HepG2 (cell line): ENCODE data around the gene THRA. TPM values are rescaled to one million over a fixed set of nuclear protein-coding genes. Genes with fewer than 3 reads are reported as not detected.
A peak's percentile ranks its signal among the peaks of the same experiment; 100 is the strongest.

ENCODE experiments used
- FOXJ3 ChIP-seq: sonication (generic); formaldehyde crosslinking; IDR thresholded peaks from 2 replicates; pipeline ENCODE4 v1.4.0; 2020; ENCODE audit warnings: missing genetic modification reagents, mild to moderate bottlenecking, borderline replicate concordance
- GATA4 ChIP-seq: sonication (generic); IDR thresholded peaks from 2 replicates; pipeline ENCODE4 v1.6.1; 2016; ENCODE audit warnings: antibody characterized with exemption, low read depth, borderline replicate concordance
- HIC2 ChIP-seq: sonication (generic); formaldehyde crosslinking; IDR thresholded peaks from 2 replicates; pipeline ENCODE4 v1.9.0; 2022; ENCODE audit warnings: low read depth, missing genetic modification reagents
- JUND ChIP-seq: sonication (generic); formaldehyde crosslinking; IDR thresholded peaks from 2 replicates; pipeline ENCODE4 v1.8.0; 2022; ENCODE audit warnings: mild to moderate bottlenecking, missing genetic modification reagents
- MBNL3 ChIP-seq: fragments of 250-450 bp; sonication (Bioruptor Pico); conservative IDR thresholded peaks from 2 replicates; pipeline ENCODE4 v1.8.0; 2022; ENCODE audit warnings: mild to moderate bottlenecking, inconsistent platforms
- MIXL1 ChIP-seq: IDR thresholded peaks from 2 replicates; pipeline ENCODE4 v1.6.1; 2016
- NFIB ChIP-seq: sonication (generic); formaldehyde crosslinking; IDR thresholded peaks from 2 replicates; pipeline ENCODE4 v1.9.0; 2021; ENCODE audit warnings: missing genetic modification reagents, mild to moderate bottlenecking, borderline replicate concordance
- RAD51 ChIP-seq: fragments of 450-650 bp; IDR thresholded peaks from 2 replicates; pipeline ENCODE4 v1.6.1; 2016; ENCODE audit warnings: borderline replicate concordance
- SP5 ChIP-seq: IDR thresholded peaks from 2 replicates; pipeline ENCODE4 v1.6.1; 2016; ENCODE audit warnings: low read depth, borderline replicate concordance
- TFE3 ChIP-seq: IDR thresholded peaks from 2 replicates; pipeline ENCODE4 v1.6.1; 2016
- ZBED4 ChIP-seq: sonication (generic); formaldehyde crosslinking; IDR thresholded peaks from 2 replicates; pipeline ENCODE4 v1.4.0; 2020; ENCODE audit warnings: missing genetic modification reagents, borderline replicate concordance
- ZFP36 ChIP-seq: fragments of 150-350 bp; IDR thresholded peaks from 2 replicates; pipeline ENCODE4 v1.6.1; 2018; ENCODE audit warnings: borderline replicate concordance, low read length, low read depth; ENCODE audit not compliant: partially characterized antibody
- ZNF121 ChIP-seq: sonication (generic); formaldehyde crosslinking; IDR thresholded peaks from 2 replicates; pipeline ENCODE4 v1.5.0; 2020; ENCODE audit warnings: mild to moderate bottlenecking, missing genetic modification reagents
- ZNF282 ChIP-seq: fragments of 450-650 bp; IDR thresholded peaks from 2 replicates; pipeline ENCODE4 v1.6.1; 2018; ENCODE audit not compliant: partially characterized antibody
- ZNF296 ChIP-seq: sonication (generic); formaldehyde crosslinking; conservative IDR thresholded peaks from 2 replicates; pipeline ENCODE4 v1.5.0; 2020; ENCODE audit warnings: mild to moderate bottlenecking, missing genetic modification reagents
- ZNF629 ChIP-seq: sonication (generic); formaldehyde crosslinking; conservative IDR thresholded peaks from 2 replicates; pipeline ENCODE4 v1.5.0; 2020; ENCODE audit warnings: missing genetic modification reagents
- polyA plus RNA-seq, 8 experiments: library from polyadenylated mRNA; depleted of rRNA in 3 of 8; stranded (reverse) in 7 of 8; unstranded in 1 of 8; fragments of >200 nt; fragmentation: Illumina TruSeq in 4 of 8; extraction: Trizol in 4 of 8; gene quantifications; 2 replicates each; pipeline versions ENCODE4 v1.2.1 to v1.2.3, GENCODE V29; 2011 to 2016; ENCODE audit warnings: low read depth in 4 of 8, missing spikeins in 1 of 8, mixed read lengths in 1 of 8; ENCODE audit not compliant: insufficient read depth in 1 of 8
- total RNA-seq, 5 experiments: library from RNA; depleted of rRNA; stranded (reverse); fragments of >200 nt; fragmentation: Illumina TruSeq; extraction: Trizol; gene quantifications; 2 replicates each; pipeline ENCODE4 v1.2.3, GENCODE V29; 2016; ENCODE audit warnings: low read depth in 1 of 5
- TF ChIP-seq, protein P1 (sequence below): sonication (generic); formaldehyde crosslinking; IDR thresholded peaks from 2 replicates; pipeline ENCODE4 v1.5.1; 2020; ENCODE audit warnings: missing genetic modification reagents, mild to moderate bottlenecking, borderline replicate concordance

The THRA gene
- total and polyA plus RNA-seq, 2 of the 13 experiments (the other 11 are each of a cell fraction or from before 2014, with no cell fraction given), result 8.0 to 9.9 TPM

DNA sequence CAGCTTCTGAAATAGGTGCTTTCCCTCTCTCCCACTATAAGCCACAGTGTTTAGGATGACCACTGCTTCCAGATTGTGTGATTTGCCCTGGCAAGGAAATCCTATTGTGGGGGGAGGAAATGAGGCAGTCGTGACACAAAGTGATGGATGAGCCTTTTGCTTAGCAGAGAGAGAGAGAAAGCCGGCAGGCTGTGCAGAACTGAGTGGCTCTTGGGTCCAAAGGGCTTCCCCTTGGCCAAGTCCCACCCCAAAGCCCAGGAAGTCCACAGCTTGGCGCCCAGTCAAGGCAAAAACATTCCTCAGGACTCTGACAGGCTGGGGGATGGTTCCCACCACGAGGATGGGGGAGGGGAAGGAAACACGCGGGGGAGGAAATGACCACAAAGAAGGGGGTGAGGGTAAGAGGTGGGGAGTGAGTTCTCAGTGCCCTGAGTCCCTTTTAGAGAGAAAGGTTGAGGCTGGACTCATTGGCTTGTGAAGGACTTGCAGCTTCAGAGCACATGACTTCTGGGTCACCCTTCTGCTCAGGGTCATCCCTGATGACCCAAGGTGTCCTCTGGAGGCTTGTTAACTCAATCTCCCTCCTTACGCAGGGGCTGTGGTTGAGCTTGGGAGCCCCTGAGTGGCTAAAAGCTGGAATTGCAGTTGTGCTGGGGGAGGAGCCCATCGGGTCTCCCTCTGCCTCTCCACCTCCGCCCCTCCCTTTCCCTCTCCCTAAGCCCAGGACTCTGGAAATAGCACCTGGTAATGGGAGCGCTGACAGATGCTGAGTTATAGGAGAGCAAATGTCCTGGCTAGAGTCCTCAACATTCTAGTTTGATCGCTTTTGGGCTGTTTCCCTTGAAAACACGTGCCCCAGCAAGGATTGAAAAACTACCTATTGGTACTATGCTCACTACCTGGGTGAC is 48.7 kb downstream of the THRA start (continued):
- no peak for TF ChIP-seq GATA4
- no peak; the same call in 1 of the 2 replicates for TF ChIP-seq JUND
- TF ChIP-seq SP5 (CRISPR knock-in tag), result peak; percentile 72
- no peak for TF ChIP-seq NFIB (CRISPR knock-in tag)
- 0 out of 2 replicates have a peak, but pooled peaks have one; percentile 32 for TF ChIP-seq HIC2 (CRISPR knock-in tag)
- TF ChIP-seq ZNF296, result no peak
- TF ChIP-seq TFE3 (CRISPR knock-in tag), result peak; percentile 84
- TF ChIP-seq RAD51, result no peak
- no peak for TF ChIP-seq ZNF282
- TF ChIP-seq MBNL3 (CRISPR knock-in tag), result no peak
- peak; percentile 82 for TF ChIP-seq MIXL1
- TF ChIP-seq ZBED4 (CRISPR knock-in tag), result peak; percentile 80
- no peak; the same call in 1 of the 2 replicates for TF ChIP-seq FOXJ3 (CRISPR knock-in tag)
- TF ChIP-seq, protein P1, sequence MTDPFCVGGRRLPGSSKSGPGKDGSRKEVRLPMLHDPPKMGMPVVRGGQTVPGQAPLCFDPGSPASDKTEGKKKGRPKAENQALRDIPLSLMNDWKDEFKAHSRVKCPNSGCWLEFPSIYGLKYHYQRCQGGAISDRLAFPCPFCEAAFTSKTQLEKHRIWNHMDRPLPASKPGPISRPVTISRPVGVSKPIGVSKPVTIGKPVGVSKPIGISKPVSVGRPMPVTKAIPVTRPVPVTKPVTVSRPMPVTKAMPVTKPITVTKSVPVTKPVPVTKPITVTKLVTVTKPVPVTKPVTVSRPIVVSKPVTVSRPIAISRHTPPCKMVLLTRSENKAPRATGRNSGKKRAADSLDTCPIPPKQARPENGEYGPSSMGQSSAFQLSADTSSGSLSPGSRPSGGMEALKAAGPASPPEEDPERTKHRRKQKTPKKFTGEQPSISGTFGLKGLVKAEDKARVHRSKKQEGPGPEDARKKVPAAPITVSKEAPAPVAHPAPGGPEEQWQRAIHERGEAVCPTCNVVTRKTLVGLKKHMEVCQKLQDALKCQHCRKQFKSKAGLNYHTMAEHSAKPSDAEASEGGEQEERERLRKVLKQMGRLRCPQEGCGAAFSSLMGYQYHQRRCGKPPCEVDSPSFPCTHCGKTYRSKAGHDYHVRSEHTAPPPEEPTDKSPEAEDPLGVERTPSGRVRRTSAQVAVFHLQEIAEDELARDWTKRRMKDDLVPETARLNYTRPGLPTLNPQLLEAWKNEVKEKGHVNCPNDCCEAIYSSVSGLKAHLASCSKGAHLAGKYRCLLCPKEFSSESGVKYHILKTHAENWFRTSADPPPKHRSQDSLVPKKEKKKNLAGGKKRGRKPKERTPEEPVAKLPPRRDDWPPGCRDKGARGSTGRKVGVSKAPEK (CRISPR knock-in tag), result 0 out of 2 replicates have a peak, but pooled peaks have one; percentile 84
- TF ChIP-seq ZNF629 (CRISPR knock-in tag), result peak; percentile 58
- no peak for TF ChIP-seq ZFP36
- no peak for TF ChIP-seq ZNF121 (CRISPR knock-in tag)
